Cortex of kidney (tissue), 1 donor: Measurements from ENCODE around the gene ARHGAP28.

Source experiments
- DNase-seq: peaks from one replicate; lab custom pipeline; 2025; lab: John Stamatoyannopoulos, UW

The ARHGAP28 gene

DNA sequence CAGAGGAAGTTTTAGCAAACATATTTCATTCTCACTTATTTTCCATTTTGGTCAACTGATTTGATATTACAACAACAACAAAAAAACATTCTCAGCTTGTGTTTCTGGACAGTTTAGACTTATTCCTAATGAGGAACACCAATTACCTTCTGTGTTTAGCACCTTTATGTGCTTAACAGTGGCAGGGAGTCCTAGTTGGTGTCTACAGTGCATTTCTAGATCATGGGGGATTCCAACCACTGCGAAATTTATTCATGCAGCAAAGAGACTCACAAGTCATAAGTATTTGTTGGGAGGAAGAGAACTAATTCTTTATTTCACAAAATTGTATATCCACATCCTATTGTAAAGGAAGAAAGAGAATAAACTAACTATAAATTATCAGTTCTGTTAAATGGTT, 4.2 kb downstream of the ARHGAP28 start:
- DNase-seq = no peak

- no peak for DNase-seq
Observed at GRCh38 chr18:6734726-6735430, 5.4 kb downstream of the ARHGAP28 start.

- no peak for DNase-seq
Observed at GRCh38 chr18:6737833-6738232, 8.3 kb downstream of the ARHGAP28 start.

- DNase-seq = no peak
Observed at GRCh38 chr18:6738622-6739021, 9.1 kb downstream of the ARHGAP28 start.

DNA sequence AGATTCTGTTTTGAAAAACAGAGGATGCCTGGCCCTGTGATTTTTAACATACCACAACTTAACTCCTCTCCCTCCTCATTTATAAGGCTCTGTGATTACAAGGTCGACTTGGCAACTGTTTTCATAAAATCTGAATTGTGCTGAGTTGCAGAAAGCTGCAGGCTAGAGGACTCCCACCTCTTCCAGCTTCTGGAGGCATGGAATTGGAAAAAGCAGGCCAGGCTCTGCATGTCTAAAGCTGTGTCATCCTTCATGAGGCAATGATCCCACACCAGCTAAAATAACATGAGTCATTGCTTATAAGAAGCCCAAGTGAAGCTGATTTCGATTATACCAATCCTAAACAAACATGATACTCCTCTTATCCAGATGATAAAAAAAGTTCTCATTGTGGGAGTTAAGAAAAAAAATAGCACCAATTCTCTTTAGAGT, 11.7 kb downstream of the ARHGAP28 start:
- DNase-seq = no peak

DNA sequence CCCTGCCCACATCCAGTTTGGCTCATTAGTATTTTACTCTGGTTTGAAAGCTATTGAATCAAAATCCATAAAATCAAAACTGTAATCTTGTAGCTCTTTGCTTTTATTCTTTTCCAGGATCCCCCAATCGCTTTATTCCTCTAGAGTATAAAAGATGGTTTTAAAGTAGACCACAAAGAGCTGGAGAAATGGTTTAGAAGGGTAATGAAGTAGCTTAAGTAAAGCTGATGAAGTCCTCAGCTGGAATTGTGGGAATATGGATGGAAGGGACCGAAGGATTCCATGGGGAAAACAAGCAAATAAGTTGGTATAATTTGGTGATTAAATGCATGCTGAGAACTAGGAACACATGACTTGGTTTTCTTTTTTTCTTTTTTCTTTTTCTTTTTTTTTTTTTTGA, 12.3 kb downstream of the ARHGAP28 start:
- no peak for DNase-seq

DNA sequence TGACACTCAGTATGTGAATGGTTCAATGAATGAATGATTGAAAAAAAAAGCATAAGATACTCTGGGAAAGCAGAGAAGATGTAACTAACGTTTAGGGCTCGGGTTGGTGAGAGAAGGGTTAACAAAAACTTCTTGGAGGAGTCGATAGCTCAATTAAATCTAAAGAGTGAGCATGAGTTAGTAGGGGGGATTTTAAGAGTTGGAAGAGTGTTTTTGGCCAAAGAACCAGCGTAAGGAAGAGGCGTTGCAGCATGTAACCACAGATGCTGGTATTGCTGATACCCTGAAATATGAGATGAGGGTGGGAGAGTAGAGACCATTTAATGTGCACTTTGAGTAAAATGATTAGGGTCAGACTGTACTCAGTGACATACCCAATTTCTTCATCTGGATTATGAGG, 14.5 kb downstream of the ARHGAP28 start:
- no peak for DNase-seq

- no peak for DNase-seq
Observed at GRCh38 chr18:6744816-6745455, 15.4 kb downstream of the ARHGAP28 start.

- DNase-seq = no peak
Observed at GRCh38 chr18:6745504-6746031, 16.1 kb downstream of the ARHGAP28 start.

- no peak for DNase-seq
Observed at GRCh38 chr18:6746386-6746960, 17.0 kb downstream of the ARHGAP28 start.

GRCh38 chr18:6747646-6748045, 18.1 kb downstream of the ARHGAP28 start:
- DNase-seq = no peak

DNA sequence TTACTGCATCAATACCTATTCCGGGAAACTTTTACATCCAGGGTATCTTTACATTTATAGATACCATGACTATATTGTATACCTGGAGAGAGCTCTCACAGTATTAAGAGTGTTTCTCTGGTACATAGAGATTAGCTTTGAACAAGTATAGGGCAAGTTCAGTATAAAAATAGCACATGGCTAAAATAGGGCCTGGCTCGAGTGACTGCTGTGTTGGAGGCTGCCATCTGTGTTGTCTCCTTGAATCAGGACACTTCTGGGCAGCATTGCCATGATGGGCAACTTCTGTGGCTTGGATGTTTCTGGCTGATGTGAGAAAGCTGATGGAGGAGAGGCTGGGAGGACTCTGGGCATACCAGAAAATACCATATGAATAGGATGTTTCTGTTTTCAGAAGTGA, 18.7 kb downstream of the ARHGAP28 start:
- DNase-seq = no peak

- DNase-seq = no peak
Observed at GRCh38 chr18:6750411-6750810, 20.9 kb downstream of the ARHGAP28 start.

GRCh38 chr18:6751222-6751621, 21.7 kb downstream of the ARHGAP28 start:
- no peak for DNase-seq

GRCh38 chr18:6752202-6752860, 22.8 kb downstream of the ARHGAP28 start:
- DNase-seq = no peak

GRCh38 chr18:6755107-6755506, 25.6 kb downstream of the ARHGAP28 start:
- no peak for DNase-seq

GRCh38 chr18:6757931-6758330, 28.4 kb downstream of the ARHGAP28 start:
- no peak for DNase-seq

DNA sequence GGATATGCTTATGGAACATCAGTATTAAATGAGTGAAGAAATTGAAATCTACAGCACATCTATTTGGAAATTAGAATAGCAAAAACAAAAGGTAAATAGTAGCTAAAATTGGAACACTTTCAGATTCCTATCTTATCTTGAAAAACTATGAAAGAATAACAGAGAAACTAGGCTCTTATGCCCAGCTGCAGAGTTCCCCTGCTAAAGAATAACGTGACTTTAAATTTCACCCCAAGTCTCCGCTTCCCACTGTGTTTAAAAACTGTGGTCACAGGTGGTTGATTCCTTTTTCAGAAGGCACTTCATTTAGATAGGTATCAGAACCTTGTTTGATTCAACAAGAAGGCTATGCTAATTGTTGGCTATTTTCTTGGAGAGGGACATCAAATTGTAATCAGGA, 30.1 kb downstream of the ARHGAP28 start:
- DNase-seq = no peak

DNA sequence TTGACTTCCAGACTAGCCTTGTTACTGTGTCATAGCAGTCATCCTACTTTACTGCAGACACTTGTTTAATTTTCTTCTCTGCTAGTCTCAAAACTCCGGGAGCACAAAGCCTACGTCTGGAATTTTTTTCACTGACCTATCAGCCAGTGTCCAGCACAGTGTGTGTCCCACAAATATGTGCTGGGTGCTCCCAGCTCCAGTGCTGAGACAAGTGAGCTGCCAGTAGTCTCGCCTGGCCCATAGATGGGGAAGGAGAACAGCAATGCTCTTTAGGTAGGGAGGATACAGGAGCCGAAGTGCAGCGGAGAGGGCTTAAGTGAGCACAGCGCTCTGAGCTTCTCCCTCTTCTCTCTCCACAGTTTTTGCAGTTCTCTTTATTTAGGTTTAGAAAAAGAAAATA, 34.0 kb downstream of the ARHGAP28 start:
- no peak for DNase-seq

- DNase-seq = no peak
Observed at GRCh38 chr18:6764382-6764781, 34.9 kb downstream of the ARHGAP28 start.

- no peak for DNase-seq
Observed at GRCh38 chr18:6773777-6774176, 44.3 kb downstream of the ARHGAP28 start.

DNA sequence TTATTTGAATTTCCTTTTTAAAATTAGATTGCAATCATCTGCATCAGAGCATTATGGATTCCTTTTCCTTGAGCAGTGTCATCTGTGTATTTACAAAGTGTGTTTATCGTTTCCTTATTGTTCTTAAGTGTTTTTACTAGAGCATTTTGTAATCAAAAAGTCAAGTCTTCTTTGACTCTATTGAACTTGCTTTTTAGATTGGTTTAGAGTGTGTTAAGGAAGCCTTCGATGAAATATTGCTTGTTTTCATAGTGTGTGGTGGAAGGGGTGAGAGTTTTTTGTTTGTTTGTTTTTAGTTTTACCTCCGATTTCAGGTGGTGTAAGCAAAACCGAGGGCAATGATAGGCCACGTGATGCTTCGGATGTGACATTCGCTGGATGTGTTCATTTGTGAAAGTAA, 45.7 kb downstream of the ARHGAP28 start:
- DNase-seq = no peak

- DNase-seq = no peak
Observed at GRCh38 chr18:6775702-6776101, 46.2 kb downstream of the ARHGAP28 start.
